Parathyroid adenoma (tissue), 2 donors: Measurements from ENCODE around the gene AGXT2.
A peak's percentile ranks its signal among the peaks of the same experiment; 100 is the strongest.

ENCODE experiments used
- H2AFZ ChIP-seq: fragments of 300-600 bp; sonication (generic); one replicate; pipeline ENCODE4 v1.7.0; 2017; ENCODE audit warnings: antibody characterized with exemption, mild to moderate bottlenecking
- H3K27ac ChIP-seq: fragments of 300-600 bp; sonication (generic); one replicate; pipeline ENCODE4 v1.7.0; 2017
- H3K27me3 ChIP-seq: fragments of 300-600 bp; sonication (generic); one replicate; pipeline ENCODE4 v1.7.0; 2017; ENCODE audit warnings: low read length; ENCODE audit not compliant: control insufficient read depth, insufficient read depth
- H3K36me3 ChIP-seq: fragments of 300-600 bp; sonication (generic); one replicate; pipeline ENCODE4 v1.7.0; 2017; ENCODE audit warnings: low read length; ENCODE audit not compliant: control insufficient read depth, insufficient read depth
- H3K4me1 ChIP-seq: fragments of 300-600 bp; sonication (generic); one replicate; pipeline ENCODE4 v1.7.0; 2017; ENCODE audit warnings: control low read depth
- H3K4me2 ChIP-seq: fragments of 300-600 bp; sonication (generic); one replicate; pipeline ENCODE4 v1.7.0; 2017; ENCODE audit warnings: low read length
- H3K4me3 ChIP-seq: fragments of 300-600 bp; sonication (generic); one replicate; pipeline ENCODE4 v1.7.0; 2017; ENCODE audit warnings: low read depth, low read length
- H3K79me2 ChIP-seq: fragments of 300-600 bp; sonication (generic); one replicate; pipeline ENCODE4 v1.7.0; 2017; ENCODE audit warnings: control low read depth
- H3K9ac ChIP-seq: fragments of 300-600 bp; sonication (generic); one replicate; pipeline ENCODE4 v1.7.0; 2017; ENCODE audit warnings: mild to moderate bottlenecking
- H3K9me3 ChIP-seq: fragments of 300-600 bp; sonication (generic); one replicate; pipeline ENCODE4 v1.7.0; 2017; ENCODE audit warnings: low read length; ENCODE audit not compliant: control insufficient read depth
- CTCF ChIP-seq: fragments of 300-600 bp; sonication (generic); IDR thresholded peaks from one replicate; pipeline ENCODE4 v1.7.0; 2017; ENCODE audit warnings: antibody characterized with exemption, mild to moderate bottlenecking
- donor health status: primary hyperparathyroidism.

The AGXT2 gene

DNA sequence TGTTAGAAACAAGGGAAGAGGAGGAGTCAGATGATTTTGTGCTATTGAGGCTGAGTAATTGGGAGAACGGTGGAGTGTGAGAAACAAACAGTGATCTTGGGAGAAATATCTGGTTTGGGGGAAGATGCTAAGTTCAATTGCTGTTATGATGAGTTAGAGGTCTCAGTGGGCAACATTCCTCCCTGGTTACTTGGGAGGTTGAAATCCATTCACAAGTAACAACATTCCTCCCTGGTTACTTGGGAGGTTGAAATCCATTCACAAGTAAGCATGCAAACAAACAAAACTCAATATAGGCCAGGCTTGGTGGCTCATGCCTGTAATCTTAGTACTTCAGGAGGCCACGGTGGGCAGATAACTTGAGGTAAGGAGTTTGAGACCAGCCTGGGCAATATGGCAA is 38.7 kb downstream of the AGXT2 start:
- Histone ChIP-seq H3K9ac (no peak overlapping the region), H3K9me3 (no peaks in the 10 kb centered on the region), H3K4me2 (no peak overlapping the region), H2AFZ (no peak overlapping the region), H3K36me3 (no peaks in the 10 kb centered on the region), H3K27me3 (no peaks in the 10 kb centered on the region), H3K27ac (no peak overlapping the region), H3K4me3 (no peak overlapping the region), H3K79me2 (no peaks in the 10 kb centered on the region), H3K4me1 (no peaks in the 10 kb centered on the region)
- TF ChIP-seq CTCF: no peak

GRCh38 chr5:35004771-35005170 is 43.0 kb downstream of the AGXT2 start:
- no peaks in the 10 kb centered on the region for H3K9me3 ChIP-seq
- no peak overlapping the region for H3K4me3 ChIP-seq
- H2AFZ ChIP-seq: no peak overlapping the region
- H3K27ac ChIP-seq: no peak overlapping the region
- H3K36me3 ChIP-seq: no peaks in the 10 kb centered on the region
- no peak overlapping the region for H3K9ac ChIP-seq
- TF ChIP-seq CTCF: no peak
- H3K79me2 ChIP-seq: no peaks in the 10 kb centered on the region
- no peaks in the 10 kb centered on the region for H3K27me3 ChIP-seq
- H3K4me1 ChIP-seq: no peaks in the 10 kb centered on the region
- H3K4me2 ChIP-seq: no peak overlapping the region

DNA sequence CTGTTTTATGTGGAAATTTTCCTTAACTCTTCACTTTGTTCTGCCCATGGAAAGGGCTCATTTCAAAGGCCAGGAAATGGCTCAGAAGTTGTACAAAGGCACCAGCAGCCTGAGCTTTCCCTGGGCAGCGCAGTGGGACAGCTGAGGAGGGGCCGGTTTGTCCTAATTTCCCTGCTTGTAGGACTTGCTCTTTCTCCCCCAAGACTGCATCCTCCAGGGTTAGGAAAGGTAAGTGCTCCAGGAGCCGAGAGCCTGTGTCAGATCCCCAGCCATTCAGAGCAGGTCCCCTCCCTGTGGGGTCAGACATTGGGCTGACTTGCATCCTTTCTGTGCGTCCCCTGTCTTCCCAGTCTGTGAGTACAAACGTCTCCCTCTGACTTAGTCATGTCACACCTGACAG is 43.5 kb downstream of the AGXT2 start:
- no peak for TF ChIP-seq CTCF
- Histone ChIP-seq H3K36me3 (no peaks in the 10 kb centered on the region), H3K27ac (no peak overlapping the region), H3K4me3 (no peak overlapping the region), H3K4me1 (no peaks in the 10 kb centered on the region), H3K79me2 (no peaks in the 10 kb centered on the region), H3K9ac (no peak overlapping the region), H3K9me3 (no peaks in the 10 kb centered on the region), H3K4me2 (no peak overlapping the region), H2AFZ (no peak overlapping the region), H3K27me3 (no peaks in the 10 kb centered on the region)

- Histone ChIP-seq H3K27ac (no peak overlapping the region), H2AFZ (no peak overlapping the region), H3K36me3 (no peaks in the 10 kb centered on the region), H3K4me3 (no peak overlapping the region), H3K9ac (no peak overlapping the region), H3K4me2 (no peak overlapping the region), H3K79me2 (no peaks in the 10 kb centered on the region), H3K9me3 (no peaks in the 10 kb centered on the region), H3K4me1 (no peaks in the 10 kb centered on the region), H3K27me3 (no peaks in the 10 kb centered on the region)
- TF ChIP-seq CTCF: peak; percentile 92
Observed at GRCh38 chr5:35003018-35003957, 44.5 kb downstream of the AGXT2 start.

DNA sequence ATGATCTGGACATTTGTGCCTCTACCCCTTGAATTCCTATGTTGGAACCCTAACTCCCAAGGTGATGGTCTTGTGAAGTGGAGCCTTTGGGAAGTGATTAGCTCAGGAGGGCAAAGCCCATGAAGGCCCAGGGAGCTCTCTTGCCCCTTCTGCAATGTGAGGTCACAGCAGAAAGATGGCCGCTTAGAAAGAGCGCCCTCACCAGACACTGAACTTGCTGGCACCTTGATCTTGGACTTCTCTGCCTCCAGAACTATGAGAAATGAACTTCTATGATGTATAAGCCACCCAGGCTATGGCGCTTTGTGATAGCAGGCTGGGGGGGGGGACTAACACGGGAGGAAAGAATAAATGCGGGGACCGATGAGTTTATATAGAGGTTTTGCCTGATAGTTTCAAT is 45.3 kb downstream of the AGXT2 start:
- no peak overlapping the region for H3K27ac ChIP-seq
- no peaks in the 10 kb centered on the region for H3K4me1 ChIP-seq
- no peak overlapping the region for H2AFZ ChIP-seq
- no peak overlapping the region for H3K4me3 ChIP-seq
- no peaks in the 10 kb centered on the region for H3K36me3 ChIP-seq
- no peak overlapping the region for H3K4me2 ChIP-seq
- no peaks in the 10 kb centered on the region for H3K79me2 ChIP-seq
- H3K9me3 ChIP-seq: no peaks in the 10 kb centered on the region
- no peaks in the 10 kb centered on the region for H3K27me3 ChIP-seq
- no peak overlapping the region for H3K9ac ChIP-seq
- no peak for TF ChIP-seq CTCF
